ENCODE data around the gene TMEM131.
"Not testable (repeated sequence)": the region's sequence is repeated elsewhere in the genome, so short reads cannot be mapped to it uniquely, and the experiment has no call there.

Gene TMEM131

GRCh38 chr2:97958184-97958583 lies 37.6 kb downstream of the TMEM131 start:
- no peak overlapping the region for H3K4me3 ChIP-seq (replicated peaks; ENCODE audit: low read depth, low read length)
- no peak for DNase-seq (ENCODE audit: low read depth)
- TF ChIP-seq, protein P1, sequence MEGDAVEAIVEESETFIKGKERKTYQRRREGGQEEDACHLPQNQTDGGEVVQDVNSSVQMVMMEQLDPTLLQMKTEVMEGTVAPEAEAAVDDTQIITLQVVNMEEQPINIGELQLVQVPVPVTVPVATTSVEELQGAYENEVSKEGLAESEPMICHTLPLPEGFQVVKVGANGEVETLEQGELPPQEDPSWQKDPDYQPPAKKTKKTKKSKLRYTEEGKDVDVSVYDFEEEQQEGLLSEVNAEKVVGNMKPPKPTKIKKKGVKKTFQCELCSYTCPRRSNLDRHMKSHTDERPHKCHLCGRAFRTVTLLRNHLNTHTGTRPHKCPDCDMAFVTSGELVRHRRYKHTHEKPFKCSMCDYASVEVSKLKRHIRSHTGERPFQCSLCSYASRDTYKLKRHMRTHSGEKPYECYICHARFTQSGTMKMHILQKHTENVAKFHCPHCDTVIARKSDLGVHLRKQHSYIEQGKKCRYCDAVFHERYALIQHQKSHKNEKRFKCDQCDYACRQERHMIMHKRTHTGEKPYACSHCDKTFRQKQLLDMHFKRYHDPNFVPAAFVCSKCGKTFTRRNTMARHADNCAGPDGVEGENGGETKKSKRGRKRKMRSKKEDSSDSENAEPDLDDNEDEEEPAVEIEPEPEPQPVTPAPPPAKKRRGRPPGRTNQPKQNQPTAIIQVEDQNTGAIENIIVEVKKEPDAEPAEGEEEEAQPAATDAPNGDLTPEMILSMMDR (IDR thresholded peaks at IDR 0.05; ENCODE audit: low read length, missing control alignments): no peak

GRCh38 chr2:97957432-97958183 lies 38.1 kb downstream of the TMEM131 start:
- TF ChIP-seq, protein P1 (IDR thresholded peaks at IDR 0.05; ENCODE audit: low read length, missing control alignments): no peak
- H3K4me3 ChIP-seq (replicated peaks; ENCODE audit: low read depth, low read length): no peak overlapping the region
- DNase-seq (ENCODE audit: low read depth): no peak

DNA sequence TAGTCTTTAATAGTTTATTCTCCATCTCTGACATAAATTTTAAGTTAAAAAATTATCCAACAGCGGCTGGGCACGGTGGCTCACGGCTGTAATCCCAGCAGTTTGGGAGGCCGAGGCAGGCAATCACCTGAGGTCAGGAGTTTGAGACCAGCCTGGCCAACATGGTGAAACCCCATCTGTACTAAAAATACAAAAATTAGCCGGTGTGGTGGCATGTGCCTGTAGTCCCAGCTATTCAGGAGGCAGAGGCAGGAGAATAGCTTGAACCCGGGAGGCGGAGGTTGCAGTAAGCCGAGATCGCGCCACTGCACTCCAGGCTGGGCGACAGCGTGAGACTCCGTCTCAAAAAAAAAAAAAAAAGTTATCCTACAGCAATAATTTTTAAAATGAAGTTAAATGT lies 39.0 kb downstream of the TMEM131 start:
- H3K4me3 ChIP-seq (replicated peaks; ENCODE audit: low read depth, low read length); DNase-seq (ENCODE audit: low read depth): not testable (repeated sequence)

GRCh38 chr2:97953853-97954252 lies 41.9 kb downstream of the TMEM131 start:
- TF ChIP-seq, protein P1 (IDR thresholded peaks at IDR 0.05; ENCODE audit: low read length, missing control alignments): no peak
- no peak for DNase-seq (ENCODE audit: low read depth)
- H3K4me3 ChIP-seq (replicated peaks; ENCODE audit: low read depth, low read length): no peak overlapping the region

GRCh38 chr2:97952357-97952756 lies 43.4 kb downstream of the TMEM131 start:
- TF ChIP-seq, protein P1 (IDR thresholded peaks at IDR 0.05; ENCODE audit: low read length, missing control alignments): no peak
- no peak overlapping the region for H3K4me3 ChIP-seq (replicated peaks; ENCODE audit: low read depth, low read length)
- DNase-seq (ENCODE audit: low read depth): no peak

GRCh38 chr2:97951155-97951680 lies 44.5 kb downstream of the TMEM131 start:
- no peak for DNase-seq (ENCODE audit: low read depth)
- H3K4me3 ChIP-seq (replicated peaks; ENCODE audit: low read depth, low read length): no peak overlapping the region
- TF ChIP-seq, protein P1 (IDR thresholded peaks at IDR 0.05; ENCODE audit: low read length, missing control alignments): no peak

DNA sequence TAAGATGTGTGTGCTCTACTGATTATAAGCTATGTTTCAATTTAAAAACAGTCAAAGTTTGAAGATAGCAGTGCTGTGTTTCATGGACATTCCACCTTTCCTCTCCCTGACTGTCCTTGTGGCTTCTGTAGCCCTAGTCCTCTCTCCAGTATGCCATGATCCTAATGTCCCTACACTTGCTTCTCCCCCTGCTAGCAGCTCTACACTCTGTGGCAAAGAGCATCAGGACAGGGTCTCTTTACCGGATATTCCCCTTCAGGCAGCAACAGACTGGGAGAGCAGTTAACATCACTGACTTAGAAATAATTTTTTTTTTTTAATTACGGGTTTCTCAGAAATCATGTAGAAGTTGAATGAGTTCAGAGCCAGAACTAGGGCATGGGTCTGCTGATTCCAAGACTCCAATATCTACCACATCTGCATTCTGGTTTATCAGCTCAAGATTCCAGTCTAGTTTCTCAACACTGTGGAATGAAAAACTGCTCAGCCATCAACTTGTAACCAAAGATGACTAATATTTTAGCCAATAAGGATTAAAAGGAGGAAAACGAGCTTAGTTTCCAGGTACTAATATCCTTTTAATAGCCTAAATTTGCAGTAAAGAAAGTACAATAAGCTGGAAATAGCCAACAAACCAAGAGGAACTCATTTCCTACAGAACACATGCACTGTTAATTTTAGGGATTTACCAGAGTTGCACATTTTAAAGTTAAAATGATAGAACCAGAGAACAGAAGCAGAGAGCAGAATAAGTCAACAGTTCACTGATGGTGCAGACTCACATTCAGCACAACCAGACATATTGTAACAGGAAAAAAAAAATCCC lies 45.2 kb downstream of the TMEM131 start:
- TF ChIP-seq, protein P1 (IDR thresholded peaks at IDR 0.05; ENCODE audit: low read length, missing control alignments): no peak
- no peak overlapping the region for H3K4me3 ChIP-seq (replicated peaks; ENCODE audit: low read depth, low read length)
- peak; percentile 74 for DNase-seq (ENCODE audit: low read depth)

Measured in fibroblast of pulmonary artery (primary cell).